GM21360 (cell line): Measurements from ENCODE around the gene HIP1R.
"Not testable (repeated sequence)": the region's sequence is repeated elsewhere in the genome, so short reads cannot be mapped to it uniquely, and the experiment has no call there.

Experiments used
- ATAC-seq: cut with Tn5 transposase; IDR thresholded peaks from one replicate; pipeline ENCODE4 v1.9.1; 2021; ENCODE audit warnings: mild to moderate bottlenecking, moderate library complexity; ENCODE audit not compliant: unreplicated experiment

HIP1R gene, protein sequence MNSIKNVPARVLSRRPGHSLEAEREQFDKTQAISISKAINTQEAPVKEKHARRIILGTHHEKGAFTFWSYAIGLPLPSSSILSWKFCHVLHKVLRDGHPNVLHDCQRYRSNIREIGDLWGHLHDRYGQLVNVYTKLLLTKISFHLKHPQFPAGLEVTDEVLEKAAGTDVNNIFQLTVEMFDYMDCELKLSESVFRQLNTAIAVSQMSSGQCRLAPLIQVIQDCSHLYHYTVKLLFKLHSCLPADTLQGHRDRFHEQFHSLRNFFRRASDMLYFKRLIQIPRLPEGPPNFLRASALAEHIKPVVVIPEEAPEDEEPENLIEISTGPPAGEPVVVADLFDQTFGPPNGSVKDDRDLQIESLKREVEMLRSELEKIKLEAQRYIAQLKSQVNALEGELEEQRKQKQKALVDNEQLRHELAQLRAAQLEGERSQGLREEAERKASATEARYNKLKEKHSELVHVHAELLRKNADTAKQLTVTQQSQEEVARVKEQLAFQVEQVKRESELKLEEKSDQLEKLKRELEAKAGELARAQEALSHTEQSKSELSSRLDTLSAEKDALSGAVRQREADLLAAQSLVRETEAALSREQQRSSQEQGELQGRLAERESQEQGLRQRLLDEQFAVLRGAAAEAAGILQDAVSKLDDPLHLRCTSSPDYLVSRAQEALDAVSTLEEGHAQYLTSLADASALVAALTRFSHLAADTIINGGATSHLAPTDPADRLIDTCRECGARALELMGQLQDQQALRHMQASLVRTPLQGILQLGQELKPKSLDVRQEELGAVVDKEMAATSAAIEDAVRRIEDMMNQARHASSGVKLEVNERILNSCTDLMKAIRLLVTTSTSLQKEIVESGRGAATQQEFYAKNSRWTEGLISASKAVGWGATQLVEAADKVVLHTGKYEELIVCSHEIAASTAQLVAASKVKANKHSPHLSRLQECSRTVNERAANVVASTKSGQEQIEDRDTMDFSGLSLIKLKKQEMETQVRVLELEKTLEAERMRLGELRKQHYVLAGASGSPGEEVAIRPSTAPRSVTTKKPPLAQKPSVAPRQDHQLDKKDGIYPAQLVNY

DNA sequence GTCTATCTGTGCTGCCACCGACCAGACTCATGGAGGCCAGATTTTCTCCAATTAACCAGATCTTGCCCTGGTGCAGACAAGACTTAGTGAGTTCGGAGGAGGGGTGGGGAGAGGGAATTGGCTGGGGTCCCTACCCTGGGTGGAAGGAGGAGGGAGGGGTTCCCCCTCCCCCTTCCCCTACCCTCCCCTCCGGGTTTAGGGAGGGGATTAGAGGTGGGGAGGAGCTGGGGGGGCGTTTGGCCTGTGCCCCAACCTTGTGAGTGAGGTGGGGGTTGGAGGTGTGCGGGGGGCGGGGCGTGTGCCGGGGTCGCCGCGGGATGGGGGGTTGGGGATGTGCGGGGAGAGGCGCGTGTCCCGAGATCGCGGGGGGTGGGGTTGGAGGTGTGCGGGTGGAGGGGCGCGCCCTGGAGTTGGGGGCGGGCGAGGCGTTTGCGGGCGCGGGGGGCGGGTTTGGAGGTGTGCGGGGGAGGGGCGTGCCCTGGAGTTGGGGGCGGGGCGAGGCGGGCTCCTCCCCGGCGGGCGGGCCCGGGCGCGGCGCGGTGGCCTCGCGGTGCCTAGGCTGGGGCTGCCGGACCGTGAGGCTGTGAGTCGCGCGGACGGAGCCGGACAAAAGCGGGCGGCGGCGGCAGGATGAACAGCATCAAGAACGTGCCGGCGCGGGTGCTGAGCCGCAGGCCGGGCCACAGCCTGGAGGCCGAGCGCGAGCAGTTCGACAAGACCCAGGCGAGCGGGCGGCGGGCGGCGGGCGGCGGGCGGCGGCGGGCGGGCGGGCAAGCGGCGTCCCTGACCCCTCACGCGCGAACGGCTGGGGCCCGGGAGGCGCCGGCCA lies at the start of gene HIP1R:
TSS of gene HIP1R (plus strand) at position 537 of the 829 bp plus-strand sequence. CDS start at position 631, 94 bp downstream.
- ATAC-seq: peak; percentile 37

DNA sequence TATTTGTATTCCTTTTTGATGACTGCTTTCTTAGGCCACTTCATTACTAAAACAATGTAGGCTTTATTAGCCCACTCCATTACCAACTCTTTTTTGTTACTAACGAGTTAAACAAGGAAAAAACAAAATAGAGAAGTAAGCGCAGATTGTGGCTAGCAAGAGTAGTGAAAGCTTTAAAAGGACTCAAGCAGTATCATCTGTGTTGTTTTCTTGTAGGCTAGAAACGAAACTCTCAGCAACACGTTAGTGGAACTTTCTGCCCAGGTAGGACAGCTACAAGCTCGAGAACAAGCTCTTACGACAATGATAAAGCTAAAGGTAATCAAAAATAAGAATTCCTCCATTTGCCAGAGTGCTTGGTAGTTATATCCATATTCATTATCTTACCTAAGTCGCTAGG lies 49.8 kb upstream of the HIP1R start:
- ATAC-seq: no peak

DNA sequence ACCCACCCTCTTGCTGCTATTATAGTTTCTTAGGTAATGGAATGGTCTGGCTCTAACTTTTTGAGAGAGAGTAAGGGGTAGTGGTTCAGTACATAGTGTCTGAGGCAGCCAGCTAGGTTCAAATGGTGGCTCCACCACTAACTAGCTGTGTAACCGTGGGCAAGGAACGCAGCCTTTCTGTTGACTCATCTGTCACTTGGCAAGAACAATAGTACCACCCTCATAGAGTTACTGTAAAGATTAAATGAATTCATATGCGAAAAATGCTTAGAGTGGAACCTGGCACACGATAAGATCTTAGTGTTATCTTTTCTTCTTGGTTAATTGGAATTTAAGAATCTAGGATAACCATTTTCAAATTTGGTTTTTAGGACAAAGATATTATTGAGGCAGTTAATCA lies 46.9 kb upstream of the HIP1R start:
- ATAC-seq: no peak

DNA sequence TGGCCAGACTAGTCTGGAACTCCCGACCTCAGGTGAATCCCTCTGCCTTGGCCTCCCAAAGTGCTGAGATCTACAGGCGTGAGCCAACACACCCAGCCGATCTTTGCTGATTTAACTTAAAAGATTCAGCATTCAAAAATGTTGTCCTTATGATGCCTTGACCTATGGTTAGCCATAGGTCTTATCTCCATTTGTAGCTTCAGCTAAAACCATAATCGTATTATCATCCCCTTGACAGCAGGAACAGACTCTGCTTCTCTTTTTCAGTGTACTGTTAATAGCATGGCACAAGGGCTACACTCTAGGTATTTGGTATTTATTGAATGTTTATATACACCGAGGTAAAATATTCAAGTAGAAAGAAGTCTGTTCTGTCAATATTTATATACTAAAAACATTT lies 45.6 kb upstream of the HIP1R start:
- ATAC-seq: no peak

DNA sequence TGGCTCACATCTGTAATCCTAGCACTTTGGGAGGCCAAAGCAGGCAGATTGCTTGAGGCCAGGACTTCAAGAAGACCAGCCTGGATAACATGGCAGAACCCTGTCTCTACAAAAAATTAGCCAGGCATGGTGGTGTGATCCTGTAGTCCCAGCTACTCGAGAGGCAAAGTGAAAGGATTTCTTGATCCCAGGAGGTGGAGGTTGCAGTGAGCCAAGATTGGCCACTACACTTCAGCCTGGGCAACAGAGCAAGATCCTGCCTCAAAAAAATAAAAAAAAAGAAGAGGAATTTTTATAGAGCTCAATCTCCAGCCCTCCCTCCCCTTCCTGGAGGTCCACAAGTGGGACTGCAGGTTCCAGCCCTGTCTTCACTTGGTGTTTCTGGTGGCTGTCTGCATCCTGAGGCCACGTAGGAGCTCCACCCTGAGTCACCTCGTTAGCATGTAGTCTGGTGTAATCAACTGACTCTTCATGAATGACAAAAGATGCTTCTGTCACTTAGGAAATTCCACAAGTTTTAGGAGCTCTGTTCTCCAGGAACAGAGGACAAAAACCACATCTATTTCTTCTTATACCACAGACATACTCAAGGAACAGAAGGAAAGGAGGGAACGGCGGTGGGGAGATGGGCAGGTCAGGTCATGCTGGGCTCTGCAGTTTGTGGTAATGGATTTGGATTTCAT lies 44.7 kb upstream of the HIP1R start:
- no peak for ATAC-seq

DNA sequence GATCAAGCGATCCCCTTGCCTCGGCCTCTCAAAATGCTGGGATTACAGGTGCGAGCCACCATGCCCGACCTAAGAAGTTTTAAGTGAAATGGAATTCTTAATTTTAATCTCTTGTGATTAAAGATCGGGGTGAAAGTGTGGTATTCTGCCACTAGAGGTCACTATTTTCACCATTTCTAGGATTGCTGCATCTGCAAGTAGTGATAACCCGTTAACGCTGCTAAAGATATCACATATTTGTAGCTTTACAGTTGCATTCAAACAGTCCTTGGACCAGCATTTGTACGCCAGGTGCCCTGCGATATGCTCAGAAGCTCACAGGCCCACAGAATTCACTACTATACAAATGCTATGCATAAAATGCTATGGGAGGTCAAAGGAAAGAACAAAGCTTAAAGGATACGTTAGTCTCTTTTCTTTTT lies 41.6 kb upstream of the HIP1R start:
- no peak for ATAC-seq

DNA sequence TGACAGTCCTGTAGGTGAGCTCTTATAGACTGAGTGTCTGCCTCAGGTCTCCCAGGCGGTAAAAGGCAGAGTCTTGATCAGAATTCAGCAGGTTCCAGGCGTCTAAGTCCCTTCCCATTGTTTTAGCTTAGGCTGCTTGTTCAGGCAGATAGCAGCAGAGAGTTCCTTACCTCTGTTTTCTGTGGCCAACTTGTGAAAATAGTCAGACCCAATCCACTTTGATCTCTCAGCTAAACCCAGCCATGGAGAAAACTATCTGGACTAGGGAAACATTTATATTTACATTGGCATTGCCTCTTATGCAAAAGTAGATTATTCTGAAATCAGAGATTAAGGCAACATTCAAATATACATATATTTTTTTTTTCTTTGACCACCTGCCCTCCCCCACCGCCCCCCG lies 39.5 kb upstream of the HIP1R start:
- ATAC-seq: no peak

DNA sequence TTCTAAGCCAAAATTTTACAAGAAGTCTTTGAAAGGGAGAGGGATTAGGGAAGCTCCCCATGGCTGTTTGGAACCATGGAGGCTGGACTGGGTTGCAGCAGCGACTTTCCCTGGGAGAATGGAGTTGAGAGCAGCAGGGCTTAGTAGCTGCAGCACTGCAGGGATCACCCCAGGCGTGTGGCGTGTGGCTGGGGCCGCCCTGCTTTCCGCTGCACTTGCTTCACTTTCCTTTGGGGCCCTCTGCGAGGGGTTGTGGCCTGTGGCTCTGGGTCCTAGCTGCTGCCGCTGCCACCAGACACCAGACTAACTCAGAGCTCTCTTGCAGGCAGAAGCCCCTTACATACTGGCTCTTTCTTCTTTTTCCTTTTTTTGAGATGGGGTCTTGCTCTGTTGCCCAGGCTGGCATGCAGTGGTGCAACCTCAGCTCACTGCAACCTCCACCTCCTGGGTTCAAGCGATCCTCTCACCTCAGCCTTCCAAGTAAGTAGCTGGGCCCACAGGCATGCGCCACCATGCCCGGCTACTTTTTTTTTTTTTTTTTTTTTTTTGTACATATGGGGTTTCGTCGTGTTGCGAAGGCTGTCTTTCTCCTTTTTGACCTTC lies 35.5 kb upstream of the HIP1R start:
- no peak for ATAC-seq

DNA sequence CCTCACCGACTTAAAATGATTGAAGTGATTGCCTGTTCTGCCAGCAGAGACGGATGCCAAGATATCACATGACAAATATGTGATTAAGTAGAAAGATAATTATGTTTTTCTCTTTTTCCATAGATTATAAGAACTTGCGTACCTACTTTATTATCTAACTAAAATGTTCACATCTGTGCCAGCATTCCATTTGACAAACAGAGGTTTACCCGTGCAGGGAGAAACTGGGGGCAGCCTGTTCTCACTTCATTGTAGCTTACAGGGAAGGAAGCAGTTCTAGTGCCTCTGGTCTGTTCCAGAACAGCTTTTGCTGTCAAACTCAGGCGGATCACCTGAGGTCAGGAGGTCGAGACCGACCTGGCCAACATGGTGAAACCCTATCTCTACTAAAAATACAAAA lies 31.3 kb upstream of the HIP1R start:
- no peak for ATAC-seq

DNA sequence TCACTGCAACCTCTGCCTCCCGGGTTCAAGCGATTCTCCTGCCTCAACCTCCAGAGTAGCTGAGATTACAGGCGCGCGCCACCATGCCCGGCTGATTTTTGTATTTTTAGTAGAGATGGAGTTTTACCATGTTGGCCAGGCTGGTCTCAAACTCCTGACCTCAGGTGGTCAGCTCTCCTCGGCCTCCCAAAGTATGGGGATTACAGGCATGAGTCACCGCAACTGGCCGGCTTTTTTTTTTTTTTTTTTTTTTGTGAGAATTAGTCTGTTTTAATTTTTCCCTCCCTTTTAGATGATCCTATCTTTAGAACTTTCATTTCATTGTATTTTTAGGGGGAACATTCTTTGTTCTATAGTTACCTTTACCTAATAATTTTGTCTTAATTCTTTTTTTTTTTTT lies 30.3 kb upstream of the HIP1R start:
- not testable (repeated sequence) for ATAC-seq

DNA sequence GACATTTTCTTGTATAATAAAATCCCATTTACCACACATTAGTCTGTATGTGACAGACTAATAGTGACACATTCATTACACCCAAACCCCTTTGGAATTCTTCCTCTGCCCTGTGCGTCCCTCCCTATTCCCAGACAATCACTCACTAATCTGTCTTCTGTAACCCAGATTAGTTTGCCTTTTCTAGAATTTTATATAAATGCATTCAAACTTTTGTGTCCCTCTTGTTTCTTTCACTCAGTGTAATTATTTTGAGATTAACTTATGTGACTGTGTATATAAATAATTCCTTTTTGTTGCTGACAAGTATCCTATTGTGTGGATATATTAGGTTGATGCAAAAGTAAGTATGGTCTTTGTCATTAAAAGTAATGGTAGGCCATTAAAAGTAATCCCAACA lies 27.6 kb upstream of the HIP1R start:
- no peak for ATAC-seq

DNA sequence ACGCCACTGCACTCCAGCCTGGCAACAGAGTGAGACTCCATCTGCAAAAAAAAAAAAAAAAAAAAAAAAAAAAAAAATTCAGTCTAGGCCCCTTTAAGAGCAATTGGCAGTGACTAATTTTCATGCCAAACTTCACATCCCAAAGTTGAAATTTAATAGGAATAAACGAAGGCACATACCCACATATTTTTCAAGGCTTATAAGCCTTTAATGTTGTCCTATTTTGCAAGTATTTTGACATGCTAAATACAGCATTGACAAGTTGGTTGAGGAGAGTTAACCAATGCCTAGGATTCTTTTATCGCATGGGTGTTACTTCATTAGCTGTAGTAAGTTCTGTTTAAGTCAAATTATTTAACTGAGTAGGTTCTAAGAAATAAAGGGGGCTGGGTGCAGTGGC lies 23.5 kb upstream of the HIP1R start:
- no peak for ATAC-seq

DNA sequence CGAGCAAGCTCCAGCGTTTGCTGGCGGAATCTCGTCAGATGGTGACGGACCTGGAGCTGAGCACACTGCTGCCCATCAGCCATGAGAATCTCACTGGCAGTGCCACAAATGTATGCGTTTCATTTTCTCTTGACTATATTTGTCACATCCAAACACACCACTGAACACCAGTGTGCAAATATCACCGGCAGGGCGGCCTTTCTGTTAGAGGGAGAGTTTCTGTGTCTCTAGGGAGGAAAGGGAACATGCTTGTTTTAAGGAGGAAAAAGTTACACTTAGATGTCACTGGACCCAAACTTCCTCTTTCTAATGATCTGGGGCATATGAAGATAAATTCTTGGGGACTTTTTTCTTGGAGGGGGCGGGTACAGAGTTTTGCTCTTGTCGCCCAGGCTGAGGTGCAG lies 21.9 kb upstream of the HIP1R start:
- ATAC-seq: no peak

DNA sequence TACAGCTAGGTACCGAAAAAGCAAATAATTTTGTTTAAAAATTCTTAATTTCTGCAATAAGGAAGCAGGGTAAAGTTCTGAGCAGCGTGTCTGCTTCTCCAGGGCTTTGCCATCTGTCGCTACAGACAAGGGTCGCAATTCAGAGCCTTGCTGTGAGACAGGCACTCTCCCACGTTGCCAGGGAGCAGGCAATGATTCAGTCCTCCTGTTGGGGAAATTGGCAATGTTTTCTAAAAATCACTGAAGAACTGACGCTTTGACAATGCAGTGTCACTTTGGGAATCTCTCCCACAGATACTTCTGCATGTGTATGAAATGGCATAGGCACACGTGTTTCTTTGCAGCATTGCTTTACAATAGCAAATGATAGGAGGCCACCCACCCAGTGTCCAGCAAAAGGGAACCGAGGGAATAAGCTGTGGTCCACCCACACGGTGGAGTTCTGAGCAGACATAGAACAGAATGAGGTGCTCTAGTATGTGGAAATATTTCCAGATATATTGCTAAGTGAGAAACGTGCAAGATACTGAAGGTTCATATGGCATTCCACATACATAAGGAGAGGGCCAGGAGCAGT lies 16.0 kb upstream of the HIP1R start:
- ATAC-seq: no peak

DNA sequence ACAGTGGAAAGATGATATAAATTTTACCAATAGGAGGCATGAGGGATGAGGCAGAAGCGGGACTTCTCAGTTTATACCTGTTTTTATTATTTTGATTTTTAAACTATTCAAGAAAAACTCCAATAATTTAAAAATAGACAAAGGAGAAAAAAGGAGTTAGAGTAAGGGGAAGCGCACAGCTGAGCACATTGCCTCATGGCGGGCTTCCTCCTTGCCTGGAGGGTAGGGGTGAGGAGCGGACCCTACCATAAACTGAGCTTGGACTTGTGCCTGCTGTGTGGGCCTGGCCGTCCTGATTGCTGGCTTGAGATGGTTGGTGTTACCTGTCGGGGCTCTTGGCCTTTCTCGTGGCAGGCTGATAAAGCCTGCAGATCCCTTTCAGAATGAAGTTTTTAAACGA lies 15.1 kb upstream of the HIP1R start:
- no peak for ATAC-seq

DNA sequence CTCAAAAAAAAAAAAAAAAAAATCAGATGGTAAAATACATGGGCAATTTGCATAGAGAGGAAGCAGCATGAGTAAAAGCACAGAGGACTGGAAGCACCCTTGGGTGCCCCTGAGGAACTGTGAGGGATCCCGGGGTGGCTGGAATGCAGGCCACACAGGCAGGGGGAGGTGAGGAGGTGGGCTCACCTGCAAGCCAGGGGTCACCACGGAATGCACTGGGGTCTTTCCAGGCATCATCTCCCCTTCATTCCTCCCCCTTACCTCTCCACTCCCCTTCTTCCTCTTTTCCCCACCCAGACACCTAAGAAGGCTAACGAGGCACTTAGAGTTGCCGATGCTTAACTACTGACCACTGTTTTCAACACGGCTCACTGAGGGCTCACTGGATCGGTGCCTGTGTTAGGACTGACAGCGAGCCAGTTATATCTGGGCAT lies 14.4 kb upstream of the HIP1R start:
- ATAC-seq: no peak

DNA sequence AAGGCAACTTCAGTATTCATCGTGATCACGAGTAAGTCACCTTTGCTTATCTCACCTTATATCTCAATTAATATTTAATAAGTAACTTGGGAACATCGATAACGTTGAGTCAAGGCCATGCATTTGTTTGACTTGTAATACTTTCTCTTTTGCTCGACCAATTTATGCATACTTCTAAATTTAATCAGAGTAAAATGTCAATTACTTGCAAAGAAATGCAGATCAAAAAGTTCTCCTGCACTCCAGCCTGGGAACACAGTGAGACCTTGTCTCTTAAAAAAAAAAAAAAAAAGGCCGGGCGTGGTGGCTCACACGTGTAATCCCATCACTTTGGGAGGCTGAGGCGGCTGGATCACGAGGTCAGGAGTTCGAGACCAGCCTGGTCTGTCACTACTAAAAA lies 11.8 kb upstream of the HIP1R start:
- no peak for ATAC-seq

DNA sequence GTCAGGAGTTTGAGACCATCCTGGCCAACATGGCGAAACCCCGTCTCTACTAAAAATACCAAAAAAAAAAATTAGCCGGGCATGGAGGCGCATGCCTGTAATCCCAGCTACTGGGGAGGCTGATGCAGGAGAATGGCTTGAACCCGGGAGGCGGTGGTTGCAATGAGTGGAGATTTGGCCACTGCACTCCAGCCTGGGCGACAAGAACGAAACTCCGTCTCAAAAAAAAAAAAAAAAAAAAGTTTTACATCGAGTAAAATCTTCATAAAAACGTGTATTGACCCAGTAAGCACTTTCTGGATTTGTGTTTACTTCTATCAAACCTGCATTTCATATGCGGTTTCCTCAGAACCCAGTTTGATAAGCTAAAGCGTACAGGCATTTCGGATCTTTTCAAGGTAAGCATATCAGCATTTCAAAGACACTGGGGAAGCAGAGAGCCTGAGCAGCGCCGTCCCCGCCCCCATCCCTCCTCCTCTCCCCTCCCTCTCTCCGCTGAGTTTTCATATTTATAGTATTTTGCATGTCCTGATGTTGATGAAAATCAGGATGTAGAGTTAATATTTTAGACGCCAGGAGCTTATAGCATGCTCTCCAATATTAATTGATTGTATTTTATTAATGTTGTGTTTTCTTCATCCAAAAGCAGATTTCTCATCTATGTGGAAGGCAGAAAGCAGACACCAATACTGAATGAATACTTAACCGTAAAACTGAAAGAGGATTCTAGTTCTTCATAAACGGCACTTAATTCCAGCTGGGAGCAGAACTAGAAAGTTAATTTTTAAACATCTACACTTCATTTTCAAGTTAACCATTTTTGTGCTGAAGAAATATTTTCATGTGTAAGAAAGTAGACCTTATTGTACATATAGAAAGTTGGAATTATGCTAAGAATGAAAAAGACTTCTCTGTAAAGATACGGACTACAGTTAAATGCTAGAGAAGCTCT lies 9.2 kb upstream of the HIP1R start:
- no peak for ATAC-seq
